A204.1 (cell line): ENCODE measurements around the gene CLSTN2.

ENCODE experiments used
- FAIRE-seq: peaks from 2 replicates; lab custom pipeline; 2012; peaks lifted over from hg19 to GRCh38; lab: Jason Lieb, UNC

The CLSTN2 gene

GRCh38 chr3:140244893-140245292 lies 309.9 kb downstream of the CLSTN2 start:
- no peak for FAIRE-seq

- FAIRE-seq, result no peak
These were observed 311.6 kb downstream of the CLSTN2 start for GRCh38 chr3:140246578-140246977.

GRCh38 chr3:140247775-140248174 lies 312.8 kb downstream of the CLSTN2 start:
- FAIRE-seq, result no peak

GRCh38 chr3:140249188-140249587 lies 314.2 kb downstream of the CLSTN2 start:
- no peak for FAIRE-seq

- no peak for FAIRE-seq
These were observed 315.2 kb downstream of the CLSTN2 start for GRCh38 chr3:140250010-140250855.

- FAIRE-seq, result no peak
These were observed 316.0 kb downstream of the CLSTN2 start for GRCh38 chr3:140250945-140251344.

GRCh38 chr3:140251678-140252077 lies 316.7 kb downstream of the CLSTN2 start:
- FAIRE-seq, result no peak

GRCh38 chr3:140252812-140253656 lies 318.0 kb downstream of the CLSTN2 start:
- no peak for FAIRE-seq

- no peak for FAIRE-seq
These were observed 323.3 kb downstream of the CLSTN2 start for GRCh38 chr3:140258222-140258724.

GRCh38 chr3:140265302-140265701 lies 330.3 kb downstream of the CLSTN2 start:
- no peak for FAIRE-seq

- no peak for FAIRE-seq
These were observed 333.1 kb downstream of the CLSTN2 start for GRCh38 chr3:140268103-140268502.

GRCh38 chr3:140268610-140269009 lies 333.6 kb downstream of the CLSTN2 start:
- no peak for FAIRE-seq

- FAIRE-seq, result no peak
These were observed 335.3 kb downstream of the CLSTN2 start for GRCh38 chr3:140270329-140270728.

GRCh38 chr3:140273542-140274195 lies 338.7 kb downstream of the CLSTN2 start:
- FAIRE-seq, result no peak

GRCh38 chr3:140274429-140274828 lies 339.4 kb downstream of the CLSTN2 start:
- no peak for FAIRE-seq

- FAIRE-seq, result no peak
These were observed 341.7 kb downstream of the CLSTN2 start for GRCh38 chr3:140276703-140277102.

- FAIRE-seq, result no peak
These were observed 342.9 kb downstream of the CLSTN2 start for GRCh38 chr3:140277886-140278285.

- no peak for FAIRE-seq
These were observed 349.4 kb downstream of the CLSTN2 start for GRCh38 chr3:140284372-140284771.

- FAIRE-seq, result no peak
These were observed 350.4 kb downstream of the CLSTN2 start for GRCh38 chr3:140285380-140285779.

- no peak for FAIRE-seq
These were observed 353.6 kb downstream of the CLSTN2 start for GRCh38 chr3:140288595-140288994.

- no peak for FAIRE-seq
These were observed 355.1 kb downstream of the CLSTN2 start for GRCh38 chr3:140290105-140290504.

GRCh38 chr3:140292170-140292569 lies 357.2 kb downstream of the CLSTN2 start:
- no peak for FAIRE-seq

- FAIRE-seq, result no peak
These were observed 357.7 kb downstream of the CLSTN2 start for GRCh38 chr3:140292684-140293083.
